Stimulated activated naive CD4-positive, alpha-beta T cell (primary cell): ENCODE data around the gene LRCH1.

Source experiments
- DNase-seq, 6 experiments: peaks; one replicate each; lab custom pipeline; 2025; lab: John Stamatoyannopoulos, UW

The LRCH1 gene

DNA sequence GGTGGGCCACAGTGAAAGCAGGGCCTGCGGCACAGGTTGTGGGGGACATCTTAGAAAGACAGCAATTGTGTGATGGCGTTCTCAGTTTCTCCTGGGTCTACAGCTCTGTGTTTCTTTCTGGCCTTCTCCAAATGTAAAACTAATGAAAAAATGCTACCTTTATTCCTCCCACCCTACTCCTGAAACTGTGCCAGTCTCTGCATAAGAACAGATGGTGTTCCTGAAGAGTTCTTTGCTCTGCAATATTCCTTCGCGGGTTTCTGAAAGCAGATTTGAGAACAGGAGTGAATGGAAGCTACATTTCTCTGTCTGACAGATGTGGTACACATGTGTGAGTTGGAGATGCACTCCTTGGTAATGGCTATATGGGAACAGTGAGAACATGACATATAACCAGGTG is 18.0 kb upstream of the LRCH1 start:
- DNase-seq: no peak

DNA sequence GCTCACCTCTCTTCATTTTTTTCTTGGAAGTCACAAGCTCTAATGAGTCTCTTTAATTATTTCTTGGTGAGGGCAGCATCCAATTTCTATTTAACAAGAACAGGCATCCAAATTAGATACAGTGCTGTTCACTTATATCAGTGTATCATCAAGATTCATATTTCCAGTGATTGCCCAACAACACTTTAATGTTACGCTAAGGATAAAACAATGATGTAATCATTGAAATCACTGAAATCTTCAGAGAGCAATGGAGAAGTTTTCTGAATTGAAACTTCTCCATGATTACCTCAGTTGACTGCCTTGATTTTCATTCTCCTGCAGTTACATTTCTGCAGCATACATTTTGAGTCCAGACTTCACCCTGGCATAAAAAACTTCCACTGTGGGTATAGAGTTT is 17.1 kb upstream of the LRCH1 start:
- DNase-seq: no peak

DNA sequence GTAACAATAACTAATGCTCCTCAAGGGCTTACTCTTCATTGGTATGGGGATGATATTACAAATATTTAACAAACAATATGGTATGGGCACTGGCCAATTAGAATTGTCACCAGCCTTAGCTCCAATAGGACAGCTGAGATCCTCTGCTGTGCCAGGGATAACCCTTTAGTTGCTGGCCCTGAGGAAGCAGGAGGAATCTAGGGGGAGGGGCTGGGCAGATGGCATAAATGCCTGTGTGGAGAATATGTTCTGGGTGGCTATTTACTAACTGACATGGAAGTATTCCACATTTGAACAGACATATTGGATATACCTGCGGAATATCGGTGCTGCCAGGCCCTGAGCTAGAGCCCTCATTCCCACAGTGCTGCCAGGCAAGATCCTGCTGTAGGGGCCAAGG is 16.6 kb upstream of the LRCH1 start:
- DNase-seq: no peak

DNA sequence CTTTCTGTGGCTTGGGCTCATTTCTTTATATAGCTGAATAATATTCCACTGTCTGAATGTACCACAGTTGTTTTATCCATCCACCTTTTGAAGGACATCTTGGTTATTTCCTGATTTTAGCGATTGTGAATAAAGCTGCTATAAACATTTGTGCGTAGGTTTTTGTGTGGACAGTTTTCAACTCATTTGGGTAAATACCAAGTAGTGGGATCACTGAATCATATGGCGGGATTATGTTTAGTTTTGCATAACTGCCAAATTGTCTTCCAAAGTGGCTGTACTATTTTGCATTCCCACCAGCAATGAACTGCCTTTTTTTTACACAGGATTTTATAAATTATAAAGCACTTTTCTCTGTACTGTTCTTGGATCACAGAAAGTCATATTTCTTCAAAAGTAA is 13.7 kb upstream of the LRCH1 start:
- DNase-seq: no peak

DNA sequence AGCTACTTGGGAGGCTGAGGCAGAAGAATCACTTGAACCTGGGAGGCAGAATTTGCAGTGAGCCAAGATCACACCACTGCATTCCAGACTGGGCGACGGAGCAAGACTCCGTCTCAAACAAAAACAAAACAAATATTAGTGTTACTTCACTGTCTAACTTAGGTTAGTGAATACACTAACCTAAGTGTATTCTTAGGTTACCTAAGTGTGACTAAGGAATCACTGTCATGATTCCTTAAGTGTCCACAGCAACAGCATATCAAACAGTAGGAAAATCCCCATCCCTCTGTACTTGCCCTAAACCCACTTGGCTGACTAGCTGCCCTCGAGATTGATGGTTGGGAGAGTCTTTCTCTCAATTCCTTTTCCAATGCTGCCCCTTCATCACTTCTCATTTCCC is 11.8 kb upstream of the LRCH1 start:
- DNase-seq: no peak

DNA sequence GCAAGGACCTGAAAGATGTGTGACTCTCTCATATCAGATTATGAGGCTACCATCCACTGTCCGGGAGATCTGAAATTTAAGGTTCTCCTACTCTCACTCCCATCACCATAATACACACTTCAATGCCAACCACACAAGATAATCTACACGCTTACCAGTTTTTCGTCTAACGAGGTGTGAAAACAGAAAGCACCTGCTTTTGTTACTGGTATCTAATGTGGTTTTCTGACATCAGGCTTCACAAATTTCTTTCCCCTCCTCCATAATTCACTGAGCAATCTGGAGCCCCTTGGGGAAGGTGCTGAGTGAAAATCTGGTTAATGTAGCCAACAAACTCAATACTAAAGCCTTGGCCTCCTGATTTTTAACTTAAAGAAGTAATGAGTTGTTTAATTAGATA is 10.1 kb upstream of the LRCH1 start:
- no peak for DNase-seq

DNA sequence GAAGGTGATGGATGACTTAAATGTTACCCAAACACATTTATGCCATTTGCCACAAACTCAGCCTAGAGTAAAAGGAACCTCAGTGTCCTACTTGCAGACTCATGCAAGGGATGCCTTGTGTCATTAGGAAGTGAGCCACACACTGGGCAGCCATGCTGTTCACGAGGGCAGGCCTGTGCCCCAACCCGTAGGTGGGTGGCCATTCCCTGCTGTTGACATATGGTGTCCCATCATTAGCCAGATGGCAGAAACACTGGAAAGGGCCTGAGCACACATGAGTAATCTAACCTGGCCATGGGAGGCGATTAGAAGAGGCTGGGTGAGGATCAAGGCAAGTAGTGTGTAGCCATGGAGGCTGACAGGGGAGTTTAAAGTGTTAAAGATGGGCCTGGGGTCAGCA is 9.7 kb upstream of the LRCH1 start:
- DNase-seq: no peak

DNA sequence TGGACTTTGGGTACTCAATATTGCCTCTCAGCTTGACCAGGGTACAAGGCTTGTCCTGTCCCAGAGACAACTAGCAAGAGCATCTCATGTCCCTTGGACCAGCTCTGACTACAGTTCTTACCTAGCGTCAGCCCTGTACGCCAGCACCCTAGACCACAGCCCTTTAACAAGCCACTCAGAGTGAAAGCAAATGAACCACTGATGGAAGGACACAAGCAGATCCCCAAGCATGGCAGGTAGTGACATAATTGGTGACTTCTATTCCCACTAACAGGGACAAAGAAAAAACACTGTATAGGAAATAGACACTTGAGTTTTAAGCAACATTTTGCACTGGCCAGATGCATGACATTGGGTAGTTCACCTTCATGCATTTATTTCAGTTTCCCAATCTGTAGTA is 8.8 kb upstream of the LRCH1 start:
- no peak for DNase-seq

DNA sequence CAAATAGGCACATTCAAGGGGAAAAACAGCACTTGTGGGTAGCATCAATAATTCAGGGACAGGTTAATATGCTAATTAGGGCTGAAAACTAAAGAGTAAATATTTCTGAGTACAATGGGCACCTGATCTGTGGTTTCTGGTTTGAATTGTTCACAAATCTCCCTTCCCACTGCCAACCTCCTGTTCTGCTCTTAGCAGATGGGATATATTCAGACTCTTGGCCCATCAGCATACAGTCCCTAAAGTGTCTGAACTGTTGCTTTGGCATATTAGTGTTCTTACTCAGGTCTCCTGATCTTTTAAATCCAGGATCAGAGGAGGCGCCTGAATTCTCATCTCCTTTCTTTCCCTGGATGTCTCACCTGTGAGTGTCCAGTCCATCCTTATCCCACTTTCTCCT is 8.2 kb upstream of the LRCH1 start:
- no peak for DNase-seq

DNA sequence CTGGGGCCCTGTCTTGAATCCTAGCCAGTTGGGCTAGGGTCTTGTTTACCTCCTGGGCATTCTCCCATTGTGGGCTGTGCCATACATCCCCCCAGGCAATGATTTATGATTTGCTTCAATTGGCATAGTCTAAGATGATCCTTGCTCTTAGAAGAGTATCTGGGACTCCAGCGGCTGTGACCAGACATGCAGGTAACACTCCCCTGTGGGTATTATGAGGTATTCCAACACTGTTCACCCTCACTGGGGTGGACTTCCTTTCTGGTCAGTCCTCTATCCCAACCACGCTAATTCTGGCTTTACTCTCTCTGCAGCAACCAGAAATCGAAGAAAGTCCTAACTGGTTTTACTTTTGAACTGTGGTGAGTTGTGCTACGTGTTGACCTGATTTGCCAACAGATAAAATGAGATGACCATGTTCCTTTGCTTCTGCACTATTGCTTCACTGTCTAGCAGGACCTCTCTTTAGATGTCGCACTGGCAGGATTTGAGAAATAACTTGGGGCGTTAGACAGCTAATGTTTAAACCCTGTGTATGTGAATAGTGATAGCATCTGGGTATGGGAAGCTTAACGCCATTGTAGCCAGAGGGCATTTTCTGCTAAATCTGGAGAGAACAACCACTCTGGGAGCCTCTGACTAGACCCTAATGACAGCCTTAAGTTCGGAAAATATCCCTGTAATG is 6.7 kb upstream of the LRCH1 start:
- DNase-seq: no peak

DNA sequence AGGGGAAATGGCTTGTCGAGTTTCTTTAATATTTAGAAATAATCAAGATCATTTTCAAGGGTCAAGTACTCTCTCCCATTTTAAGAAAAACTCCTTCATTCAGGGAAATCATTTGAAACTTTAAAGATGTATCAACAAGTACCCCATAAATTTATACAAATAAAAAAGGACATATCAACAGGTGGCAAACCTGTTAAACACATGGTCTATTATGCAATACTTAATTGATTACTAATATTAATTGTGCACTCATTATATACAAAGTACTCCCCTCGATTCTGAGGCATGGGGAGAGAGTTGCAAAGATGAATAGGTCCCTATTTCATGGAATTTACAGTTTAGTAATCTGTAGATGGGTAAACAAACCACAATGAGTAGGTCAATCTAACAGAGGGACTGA is 2.1 kb upstream of the LRCH1 start:
- no peak for DNase-seq

DNA sequence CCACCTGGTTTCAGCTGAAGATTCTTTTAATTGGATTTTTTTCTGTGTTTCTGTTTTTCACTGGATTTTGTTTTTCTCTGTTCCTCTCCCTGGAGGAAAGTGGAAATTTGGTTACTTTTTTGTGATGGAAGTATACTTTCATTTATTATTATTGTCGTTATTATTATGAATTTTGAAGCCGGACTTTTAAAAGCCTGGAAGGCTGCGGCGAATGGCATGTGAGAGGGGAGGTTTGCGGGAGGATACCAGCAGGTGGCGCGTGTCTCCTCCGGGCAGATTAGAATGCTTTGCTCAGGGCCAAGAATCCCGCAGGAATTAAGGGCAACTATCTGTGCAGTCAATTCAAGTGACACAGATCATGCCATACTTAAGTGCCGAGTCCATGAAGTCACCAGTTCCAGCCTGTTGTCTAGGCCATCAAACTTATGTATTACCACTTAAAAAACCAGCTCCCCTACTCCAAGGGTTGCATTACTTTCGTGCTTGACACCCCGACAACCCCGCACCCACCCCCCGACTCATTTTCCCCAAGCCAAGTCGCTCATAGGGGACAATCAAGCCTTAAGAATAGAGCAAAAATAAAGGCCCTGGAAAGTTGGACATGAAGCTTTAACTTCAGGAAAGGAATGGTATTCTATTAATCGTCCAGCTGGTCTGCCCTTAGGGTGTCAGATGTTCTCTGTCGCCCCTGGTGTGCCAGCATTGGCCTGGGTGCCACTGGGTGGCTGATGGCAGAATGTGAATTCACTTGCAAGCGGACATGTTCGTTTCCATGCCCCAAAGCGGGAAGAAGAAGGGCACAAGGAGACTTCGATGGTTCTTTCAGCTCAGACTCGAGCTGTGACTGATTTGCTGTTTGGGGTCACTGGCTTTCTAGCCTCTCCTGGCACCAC is 1.3 kb upstream of the LRCH1 start:
- peak; percentile 11 to 61 (median 49) for DNase-seq

DNA sequence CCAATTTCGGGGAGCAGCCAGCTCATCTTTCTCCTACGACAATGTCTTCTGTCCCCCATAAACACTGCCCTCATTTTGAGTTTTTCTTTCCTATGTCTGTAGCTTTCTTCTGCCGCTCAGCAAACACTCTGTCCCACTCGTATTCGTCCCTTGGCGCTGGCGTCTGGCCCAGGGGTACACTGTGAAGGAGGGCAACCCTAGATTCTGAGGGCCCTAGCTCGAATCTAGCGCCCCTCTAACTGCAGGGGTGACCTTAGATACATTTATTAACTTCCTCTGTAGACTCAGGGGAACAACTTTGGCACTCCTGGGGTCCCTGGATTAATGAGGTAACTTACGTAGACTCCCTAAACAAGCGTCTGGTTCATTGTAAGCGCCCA is 677 bp upstream of the LRCH1 start:
- peak in 1 of 6 experiments; percentile 25 for DNase-seq

DNA sequence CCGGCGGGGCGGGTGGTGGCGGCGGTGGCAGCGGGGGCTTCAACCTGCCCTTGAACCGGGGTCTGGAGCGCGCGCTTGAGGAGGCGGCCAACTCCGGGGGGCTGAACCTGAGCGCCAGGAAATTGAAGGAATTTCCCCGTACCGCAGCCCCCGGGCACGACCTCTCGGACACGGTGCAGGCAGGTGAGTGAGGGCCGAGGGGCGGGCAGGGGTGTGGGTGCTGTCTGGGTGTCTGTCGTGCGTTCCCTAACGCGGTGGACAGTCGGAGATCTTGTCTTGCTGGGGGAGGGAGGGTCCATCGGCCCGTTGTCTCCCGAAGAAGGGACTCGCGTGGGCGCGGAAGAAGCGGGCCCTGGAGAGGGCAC is 533 bp downstream of the LRCH1 start:
- DNase-seq: peak in 1 of 6 experiments; percentile 38

DNA sequence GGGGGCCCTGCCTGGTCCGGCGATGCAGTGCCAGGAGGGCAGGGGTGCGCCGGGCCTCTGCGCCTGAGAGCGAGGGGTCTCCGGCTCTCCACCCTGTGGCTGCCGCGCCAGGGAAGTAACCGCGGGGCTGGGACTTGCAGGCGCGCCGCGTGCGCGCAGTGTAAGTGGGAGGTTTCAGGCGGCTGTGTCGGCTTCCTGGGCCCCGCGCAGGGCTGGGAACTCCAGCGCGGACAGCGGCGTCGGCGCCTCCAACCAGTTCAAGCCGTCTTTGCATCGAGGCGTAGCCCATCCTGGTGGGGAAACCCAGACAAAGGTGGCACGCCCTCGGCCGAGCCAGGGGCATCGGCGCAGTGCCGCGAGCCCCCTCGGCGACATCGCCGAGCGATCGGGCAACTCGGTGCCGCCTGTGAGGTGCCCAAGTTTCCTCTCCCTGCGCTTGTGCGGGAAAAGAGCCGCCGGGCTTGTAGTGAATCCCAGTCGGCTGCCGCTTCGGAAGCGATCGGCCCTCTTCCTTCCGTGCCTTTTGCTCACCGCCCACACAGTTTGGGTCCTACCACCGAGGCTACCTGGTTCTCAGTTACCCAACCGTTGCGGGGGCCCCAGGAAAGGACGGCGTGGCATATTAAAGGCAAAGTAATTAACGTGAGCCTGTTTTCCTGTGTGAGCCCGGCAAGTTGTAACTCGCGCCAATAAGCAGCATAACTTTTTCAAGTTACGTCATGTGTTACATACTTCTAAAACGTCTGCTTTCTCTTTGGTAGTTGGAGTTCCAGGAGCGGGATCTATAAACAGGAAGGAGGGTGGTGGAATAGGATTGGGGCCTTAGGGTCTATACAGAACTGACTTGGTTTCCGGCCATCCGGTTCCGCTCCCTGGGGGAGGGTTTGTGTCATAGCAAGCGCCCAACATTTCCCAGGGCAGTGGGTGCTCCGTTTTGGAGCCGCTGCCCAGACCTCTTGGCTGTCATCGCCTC is 1.2 kb downstream of the LRCH1 start:
- DNase-seq: peak; percentile 50 to 71 (median 64)

DNA sequence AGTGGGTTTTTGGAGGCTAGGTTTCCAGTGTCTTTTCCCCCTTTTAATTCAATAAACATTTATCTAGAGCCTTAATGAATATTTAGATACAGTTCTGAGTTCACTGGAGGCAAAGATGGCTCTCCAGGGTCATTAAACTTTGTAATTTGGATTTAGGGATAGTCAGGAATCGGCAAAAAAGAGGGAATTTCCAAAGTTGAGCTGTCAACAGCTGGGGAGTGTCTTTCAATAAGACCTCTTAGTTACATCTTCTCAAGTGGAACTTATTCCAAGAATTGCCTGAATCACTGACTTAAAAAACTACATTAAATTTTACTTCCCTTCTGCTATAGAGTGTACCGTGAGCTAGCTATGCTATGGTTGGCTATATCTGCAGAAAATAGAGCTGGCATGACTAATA is 2.0 kb downstream of the LRCH1 start:
- no peak for DNase-seq

DNA sequence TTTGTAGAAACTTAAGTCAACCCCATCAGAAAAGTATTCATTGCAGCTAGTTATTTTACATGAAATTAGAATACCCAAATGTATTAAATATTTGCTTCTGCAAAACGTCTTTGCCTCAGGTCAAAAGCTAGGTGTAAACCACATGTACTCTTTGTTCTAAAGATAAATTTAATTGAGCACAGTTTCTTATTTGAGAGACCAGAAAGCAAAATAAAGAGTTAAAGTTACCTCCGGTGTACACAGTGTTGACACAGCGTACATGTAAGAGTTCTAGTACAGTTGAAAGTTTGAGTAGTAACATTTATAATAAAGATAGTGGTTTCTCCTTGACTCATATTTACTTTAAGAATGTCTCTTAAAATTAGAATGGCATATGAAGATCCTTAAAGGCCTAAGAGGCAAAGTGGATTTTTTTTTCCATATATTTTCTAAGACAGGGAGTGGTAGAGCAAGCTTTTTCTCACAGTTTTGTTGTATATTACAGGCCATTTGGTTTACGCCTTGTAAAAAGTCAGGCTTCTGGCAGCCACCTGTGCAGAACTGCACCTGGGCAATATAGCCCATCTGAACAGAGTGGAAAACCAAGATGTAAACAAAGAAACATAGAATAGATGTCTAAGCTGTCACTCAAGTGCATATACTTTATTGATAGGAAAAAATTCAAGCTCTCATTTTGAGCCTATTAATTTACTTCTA is 2.9 kb downstream of the LRCH1 start:
- no peak for DNase-seq

DNA sequence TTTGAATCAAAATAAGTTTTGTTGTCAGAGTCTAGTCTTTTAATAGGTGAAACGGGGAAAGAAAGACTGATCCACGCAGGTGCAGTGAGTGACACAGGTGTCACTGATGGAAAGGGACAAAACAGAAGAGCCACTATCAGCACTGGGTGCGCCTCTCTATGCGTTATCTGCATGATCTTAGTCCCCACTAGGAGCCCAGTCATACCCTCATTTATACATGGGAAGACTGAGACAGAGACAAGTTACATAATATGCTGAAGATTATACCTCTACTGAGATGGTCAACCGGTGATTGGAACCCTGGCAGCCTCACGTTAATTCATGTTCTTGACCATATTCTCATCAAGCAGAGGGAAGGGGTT is 3.4 kb downstream of the LRCH1 start:
- no peak for DNase-seq

DNA sequence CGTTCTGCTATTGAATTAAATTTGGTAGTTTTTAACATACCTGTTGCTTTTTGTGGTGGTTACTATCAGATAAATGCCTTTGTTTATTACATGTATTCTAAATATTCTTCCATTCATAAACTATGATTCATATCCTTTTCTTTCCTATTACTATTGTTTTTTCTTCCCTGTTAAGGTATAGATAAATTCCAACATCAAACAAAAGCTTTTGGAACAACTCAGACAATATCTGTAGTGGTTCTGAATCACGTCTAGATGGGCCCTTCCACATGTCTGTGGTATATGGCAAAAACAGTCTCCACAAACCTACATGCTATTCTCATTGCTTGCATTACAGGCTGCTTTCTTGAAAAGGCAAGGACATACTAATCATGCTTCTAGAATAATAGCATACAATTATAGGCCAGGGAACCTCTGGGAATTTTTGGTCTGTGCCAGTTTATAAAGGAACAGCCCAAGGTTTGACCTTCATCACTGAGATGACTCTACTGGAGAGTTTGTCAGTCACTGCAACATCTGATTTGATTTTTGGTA is 6.4 kb downstream of the LRCH1 start:
- DNase-seq: no peak

DNA sequence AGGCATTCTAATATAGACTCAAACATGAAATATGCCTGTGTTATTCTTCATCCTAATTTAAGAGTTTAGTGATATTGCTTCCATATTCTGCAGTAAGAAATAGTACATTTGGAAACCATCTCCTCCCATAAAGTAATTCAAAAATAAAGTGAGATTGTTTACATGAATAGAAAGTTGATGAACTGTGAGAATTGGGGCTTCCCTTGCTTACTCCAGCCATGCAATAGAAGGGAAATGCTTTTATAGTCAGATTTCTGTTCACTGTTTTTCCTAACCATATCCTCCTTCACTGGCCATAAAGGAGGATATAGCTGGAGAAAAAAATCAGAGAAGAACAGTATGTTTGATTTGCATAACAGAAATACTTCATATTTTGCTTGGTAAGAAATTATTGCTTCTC is 7.8 kb downstream of the LRCH1 start:
- DNase-seq: no peak

DNA sequence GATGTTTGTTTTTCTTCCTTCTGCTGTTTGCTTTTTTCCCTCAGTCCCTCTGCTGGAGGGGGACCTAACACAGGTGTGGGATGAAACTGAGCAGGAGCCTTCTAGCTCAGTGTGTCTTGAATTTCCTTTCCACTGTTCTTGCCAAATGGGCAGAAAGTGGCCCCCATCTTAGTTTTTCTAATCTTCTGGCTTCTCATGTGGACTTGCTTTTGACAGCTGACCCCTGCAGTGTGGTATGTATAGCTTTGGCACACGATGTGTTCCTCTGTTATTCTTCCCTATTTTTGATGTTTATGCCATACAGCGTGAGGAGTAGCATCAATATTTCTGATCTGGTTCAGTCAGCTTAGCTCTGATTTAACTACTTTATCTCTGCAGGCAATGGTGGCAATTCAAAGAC is 8.3 kb downstream of the LRCH1 start:
- DNase-seq: no peak

DNA sequence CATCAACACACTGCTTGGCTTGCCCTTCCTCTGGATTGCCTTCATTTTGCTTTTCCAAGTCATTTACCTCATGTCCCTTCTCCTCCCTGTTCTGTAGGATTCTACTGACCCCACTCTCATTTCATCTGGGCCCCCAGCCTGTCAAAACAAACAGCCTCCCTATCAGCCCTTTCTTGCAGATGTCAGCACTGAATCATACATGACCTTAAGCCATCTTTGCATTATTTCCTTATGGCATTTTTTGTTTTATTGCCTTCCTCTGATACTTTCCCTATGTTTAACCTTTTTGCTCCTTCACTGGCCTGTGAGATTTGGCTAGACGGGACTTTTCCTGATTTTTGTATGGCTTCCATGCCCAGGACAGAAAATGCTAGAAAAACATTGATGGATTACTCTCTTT is 8.7 kb downstream of the LRCH1 start:
- DNase-seq: no peak
